HepG2 (cell line): ENCODE data around the gene PRCD. TPM values are rescaled to one million over a fixed set of nuclear protein-coding genes. Genes with fewer than 3 reads are reported as not detected.

Source experiments
- FOSL2 ChIP-seq: sonication (generic); formaldehyde crosslinking; IDR thresholded peaks from 2 replicates; pipeline ENCODE4 v1.4.0; 2020; ENCODE audit warnings: missing genetic modification reagents
- HDAC2 ChIP-seq: sonication (generic); formaldehyde crosslinking; IDR thresholded peaks from 2 replicates; pipeline ENCODE4 v1.4.0; 2020; ENCODE audit warnings: missing genetic modification reagents
- HIVEP1 ChIP-seq: sonication (generic); formaldehyde crosslinking; IDR thresholded peaks from 2 replicates; pipeline ENCODE4 v1.4.0; 2020; ENCODE audit warnings: mild to moderate bottlenecking, missing genetic modification reagents
- HNRNPUL1 ChIP-seq: fragments of 200-400 bp; formaldehyde crosslinking; IDR thresholded peaks from 2 replicates; pipeline ENCODE4 v1.6.1; 2017; ENCODE audit warnings: low read depth, mild to moderate bottlenecking, low read length, moderate library complexity
- HOXA5 ChIP-seq: sonication (generic); formaldehyde crosslinking; IDR thresholded peaks from 2 replicates; pipeline ENCODE4 v1.4.0; 2020; ENCODE audit warnings: missing genetic modification reagents
- MEIS2 ChIP-seq: sonication (generic); formaldehyde crosslinking; IDR thresholded peaks from 2 replicates; pipeline ENCODE4 v1.9.0; 2021; ENCODE audit warnings: mild to moderate bottlenecking, missing genetic modification reagents
- PAXIP1 ChIP-seq: sonication (generic); formaldehyde crosslinking; conservative IDR thresholded peaks from 2 replicates; pipeline ENCODE4 v1.4.0; 2020; ENCODE audit warnings: mild to moderate bottlenecking, missing genetic modification reagents, moderate library complexity
- PHF20 ChIP-seq: sonication (generic); formaldehyde crosslinking; IDR thresholded peaks from 2 replicates; pipeline ENCODE4 v1.5.0; 2020; ENCODE audit warnings: mild to moderate bottlenecking, missing genetic modification reagents
- PHF8 ChIP-seq: sonication (generic); formaldehyde crosslinking; IDR thresholded peaks from 2 replicates; pipeline ENCODE4 v1.5.0; 2020; ENCODE audit warnings: missing genetic modification reagents
- RARA ChIP-seq: IDR thresholded peaks from 2 replicates; pipeline ENCODE4 v1.6.1; 2016; ENCODE audit warnings: missing genetic modification reagents, missing compliant biosample characterization
- SIN3A ChIP-seq: IDR thresholded peaks from 2 replicates; pipeline ENCODE4 v1.6.1; 2011; ENCODE audit warnings: low read depth, mild to moderate bottlenecking, control low read depth, low read length, borderline replicate concordance
- SMC3 ChIP-seq: IDR thresholded peaks from 2 replicates; pipeline ENCODE4 v1.6.1; 2011; ENCODE audit warnings: low read length, improper control_type of control experiment
- SOX6 ChIP-seq, 2 experiments: fragments of 450-650 bp in 1 of 2; sonication (generic) in 1 of 2; formaldehyde crosslinking in 1 of 2; IDR thresholded peaks; 2 replicates each; pipeline versions ENCODE4 v1.4.0 to v1.6.1; 2017 to 2020; ENCODE audit warnings: antibody characterized with exemption in 1 of 2, mild to moderate bottlenecking in 1 of 2, missing genetic modification reagents in 1 of 2
- TCF12 ChIP-seq, 2 experiments: fragments of 450-650 bp in 1 of 2; sonication (generic) in 1 of 2; formaldehyde crosslinking in 1 of 2; IDR thresholded peaks; 2 replicates each; pipeline versions ENCODE4 v1.6.1 to v1.8.0; 2017 to 2022; ENCODE audit warnings: antibody characterized with exemption in 1 of 2, mild to moderate bottlenecking in 1 of 2, missing genetic modification reagents in 1 of 2, moderate library complexity in 1 of 2
- THAP9 ChIP-seq: sonication (generic); formaldehyde crosslinking; IDR thresholded peaks from 2 replicates; pipeline ENCODE4; 2020; ENCODE audit warnings: missing genetic modification reagents, mild to moderate bottlenecking, borderline replicate concordance
- ZNF124 ChIP-seq: sonication (generic); formaldehyde crosslinking; IDR thresholded peaks from 2 replicates; pipeline ENCODE4 v1.4.0; 2020; ENCODE audit warnings: missing genetic modification reagents
- ZNF296 ChIP-seq: sonication (generic); formaldehyde crosslinking; conservative IDR thresholded peaks from 2 replicates; pipeline ENCODE4 v1.5.0; 2020; ENCODE audit warnings: mild to moderate bottlenecking, missing genetic modification reagents
- ZNF484 ChIP-seq: sonication (generic); formaldehyde crosslinking; IDR thresholded peaks from 2 replicates; pipeline ENCODE4 v1.5.1; 2020; ENCODE audit warnings: mild to moderate bottlenecking, low read depth, missing genetic modification reagents, borderline replicate concordance
- ZNF615 ChIP-seq: sonication (generic); formaldehyde crosslinking; IDR thresholded peaks from 2 replicates; pipeline ENCODE4 v1.5.0; 2020; ENCODE audit warnings: mild to moderate bottlenecking, missing genetic modification reagents, borderline replicate concordance
- ZNF761 ChIP-seq: sonication (generic); formaldehyde crosslinking; conservative IDR thresholded peaks from 2 replicates; pipeline ENCODE4 v1.4.0; 2020; ENCODE audit warnings: mild to moderate bottlenecking, missing genetic modification reagents
- ZSCAN22 ChIP-seq: sonication (generic); formaldehyde crosslinking; IDR thresholded peaks from 2 replicates; pipeline ENCODE4 v1.4.0; 2020; ENCODE audit warnings: mild to moderate bottlenecking, missing genetic modification reagents
- polyA plus RNA-seq, 8 experiments: library from polyadenylated mRNA; depleted of rRNA in 3 of 8; stranded (reverse) in 7 of 8; unstranded in 1 of 8; fragments of >200 nt; fragmentation: Illumina TruSeq in 4 of 8; extraction: Trizol in 4 of 8; gene quantifications; 2 replicates each; pipeline versions ENCODE4 v1.2.1 to v1.2.3, GENCODE V29; 2011 to 2016; ENCODE audit warnings: low read depth in 4 of 8, missing spikeins in 1 of 8, mixed read lengths in 1 of 8; ENCODE audit not compliant: insufficient read depth in 1 of 8
- total RNA-seq, 5 experiments: library from RNA; depleted of rRNA; stranded (reverse); fragments of >200 nt; fragmentation: Illumina TruSeq; extraction: Trizol; gene quantifications; 2 replicates each; pipeline ENCODE4 v1.2.3, GENCODE V29; 2016; ENCODE audit warnings: low read depth in 1 of 5

The PRCD gene
- total and polyA plus RNA-seq, 2 of the 13 experiments (the other 11 are each of a cell fraction or from before 2014, with no cell fraction given): 0.51 TPM; not detected in 1

GRCh38 chr17:76497979-76498875 is 41.6 kb upstream of the PRCD start (continued):
- TF ChIP-seq ZNF484 (0 out of 2 replicates have a peak, but pooled peaks have one; percentile 13), HIVEP1 (CRISPR knock-in tag) (peak; percentile 51), SMC3 (no peak), FOSL2 (peak; percentile 59), THAP9 (CRISPR knock-in tag) (peak; percentile 78), HNRNPUL1 (no peak), RARA (peak; percentile 44), ZSCAN22 (CRISPR knock-in tag) (no peak), MEIS2 (CRISPR knock-in tag) (peak; percentile 85; the same call in 1 of the 2 replicates), ZNF615 (CRISPR knock-in tag) (0 out of 2 replicates have a peak, but pooled peaks have one; percentile 21), ZNF761 (CRISPR knock-in tag) (peak; percentile 64; the same call in 1 of the 2 replicates), ZNF124 (peak; percentile 39; the same call in 1 of the 2 replicates), HOXA5 (no peak), SIN3A (peak; percentile 67; the same call in 1 of the 2 replicates), TCF12 (IDR thresholded peaks at IDR 0.05) (no peak), TCF12 (CRISPR knock-in tag; IDR thresholded peaks at IDR 0.05) (0 out of 2 replicates have a peak, but pooled peaks have one; percentile 47), PHF20 (CRISPR knock-in tag) (0 out of 2 replicates have a peak, but pooled peaks have one; percentile 35), HDAC2 (CRISPR knock-in tag) (peak; percentile 72; the same call in 1 of the 2 replicates), PAXIP1 (peak; percentile 72), PHF8 (CRISPR knock-in tag) (no peak), SOX6 (IDR thresholded peaks at IDR 0.05) (no peak), SOX6 (CRISPR knock-in tag; IDR thresholded peaks at IDR 0.05) (peak; percentile 59), ZNF296 (peak; percentile 83; the same call in 1 of the 2 replicates)
